T1000 (cell line): ENCODE results near the gene PTCHD4.

Experiments used
- DNase-seq: peaks from one replicate; lab custom pipeline; 2025; ENCODE audit warnings: mixed read lengths; lab: John Stamatoyannopoulos, UW

PTCHD4 gene

DNA sequence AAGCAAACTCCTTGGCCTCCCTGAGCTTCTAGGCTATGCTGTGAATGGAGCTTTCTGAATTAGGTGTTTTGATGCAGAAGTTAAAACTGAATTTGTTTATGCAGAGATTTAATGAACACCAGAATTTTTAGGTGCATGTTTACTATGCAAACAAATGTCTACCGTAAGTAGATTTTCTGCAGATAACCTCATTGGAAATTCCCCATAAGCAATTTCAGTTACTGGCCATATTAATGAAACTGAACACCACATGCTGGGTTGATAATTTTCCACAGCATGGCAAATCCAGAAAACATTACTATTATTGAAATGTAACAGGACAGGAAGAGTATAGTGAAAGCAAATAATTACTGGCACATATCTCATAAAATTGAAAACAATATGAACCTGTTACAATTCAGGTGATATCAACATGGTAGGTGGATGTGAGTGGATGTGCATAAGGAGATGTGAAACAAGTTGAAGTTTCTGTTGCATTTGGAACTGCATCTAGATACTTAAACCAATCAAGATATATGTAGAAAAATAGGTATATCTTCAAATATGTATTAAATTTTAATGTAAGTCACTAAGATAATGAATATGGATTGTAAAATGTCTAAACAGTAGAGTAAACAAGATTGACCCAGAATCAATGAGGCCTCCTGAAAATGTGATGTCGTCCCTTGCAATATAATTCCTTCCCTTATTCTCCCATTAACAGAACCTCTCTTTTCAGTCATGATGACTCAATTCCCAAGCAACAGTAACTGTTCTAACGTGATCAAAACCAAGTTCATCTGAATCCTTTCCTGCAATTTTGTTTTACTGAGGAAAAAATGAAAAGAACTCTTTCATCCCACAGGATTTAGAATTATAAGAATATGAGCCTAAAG lies 11.0 kb downstream of the PTCHD4 start:
- DNase-seq = no peak

- DNase-seq = no peak
These were observed 12.1 kb downstream of the PTCHD4 start for GRCh38 chr6:48098923-48099322.

GRCh38 chr6:48092550-48093217 lies 18.3 kb downstream of the PTCHD4 start:
- DNase-seq = no peak

GRCh38 chr6:48090546-48090945 lies 20.5 kb downstream of the PTCHD4 start:
- DNase-seq = no peak

DNA sequence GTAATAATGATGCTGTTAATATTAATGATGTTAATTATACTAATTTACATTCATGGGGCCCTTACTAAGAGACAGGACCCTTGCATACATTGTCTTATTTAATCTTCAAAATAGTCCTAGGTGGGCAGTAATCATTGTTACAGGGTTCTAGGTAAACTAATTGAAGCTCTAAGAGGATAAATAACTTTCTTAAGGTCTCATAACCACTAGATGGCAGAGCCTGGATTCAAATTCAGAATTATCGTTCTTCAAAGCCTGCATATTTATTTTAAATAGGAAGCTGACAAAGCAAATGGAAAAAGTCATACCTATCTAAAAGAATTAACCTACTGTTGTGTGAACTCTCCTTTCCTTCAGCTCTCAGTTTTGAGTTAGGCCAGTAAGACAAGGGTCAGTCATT lies 23.5 kb downstream of the PTCHD4 start:
- no peak for DNase-seq

DNA sequence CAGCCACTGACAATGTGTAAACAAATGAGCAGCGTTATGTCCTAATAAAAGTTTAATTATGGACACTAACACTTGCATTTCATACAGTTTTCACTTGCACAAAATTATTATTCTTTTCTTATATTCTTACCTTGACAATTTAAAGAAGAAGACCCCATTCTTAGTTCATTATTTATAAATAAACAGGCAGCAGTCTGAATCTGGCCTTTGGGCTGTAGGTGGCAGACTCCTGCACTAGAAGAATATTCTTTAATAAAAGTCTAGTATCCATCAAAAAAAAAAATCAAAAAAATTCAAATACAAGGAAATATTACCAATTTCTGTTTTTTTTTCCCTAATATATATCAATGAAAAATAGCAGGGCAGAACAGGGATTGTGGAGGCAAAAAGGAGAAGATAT lies 24.8 kb downstream of the PTCHD4 start:
- no peak for DNase-seq

DNA sequence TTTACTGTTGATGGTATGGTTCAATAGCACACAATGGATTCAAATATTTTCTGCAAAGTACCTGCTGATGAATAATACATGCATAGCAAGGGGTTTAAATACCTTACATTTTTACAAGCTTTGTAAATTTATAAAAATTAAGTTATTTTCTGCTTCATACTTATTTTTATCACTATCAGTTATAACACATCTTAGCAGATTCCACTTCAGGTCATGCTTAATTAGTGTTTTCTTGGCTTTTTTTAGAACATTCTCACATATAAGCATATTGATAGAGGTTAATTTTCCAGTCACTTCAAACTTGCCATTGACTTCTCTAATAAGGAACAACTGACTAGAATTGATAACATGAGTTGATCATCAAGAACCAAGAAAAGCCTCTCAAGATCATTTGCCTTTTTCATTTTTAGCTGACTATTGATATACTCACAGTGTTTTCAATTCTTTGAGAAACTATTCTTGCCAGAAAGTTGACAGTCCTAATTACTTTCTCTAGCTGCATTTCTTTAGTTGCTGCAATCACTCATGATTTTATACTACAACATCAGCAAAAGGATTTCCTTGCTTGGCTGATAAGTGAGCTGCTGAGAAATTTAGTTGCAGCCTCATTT lies 25.8 kb downstream of the PTCHD4 start:
- DNase-seq = no peak

DNA sequence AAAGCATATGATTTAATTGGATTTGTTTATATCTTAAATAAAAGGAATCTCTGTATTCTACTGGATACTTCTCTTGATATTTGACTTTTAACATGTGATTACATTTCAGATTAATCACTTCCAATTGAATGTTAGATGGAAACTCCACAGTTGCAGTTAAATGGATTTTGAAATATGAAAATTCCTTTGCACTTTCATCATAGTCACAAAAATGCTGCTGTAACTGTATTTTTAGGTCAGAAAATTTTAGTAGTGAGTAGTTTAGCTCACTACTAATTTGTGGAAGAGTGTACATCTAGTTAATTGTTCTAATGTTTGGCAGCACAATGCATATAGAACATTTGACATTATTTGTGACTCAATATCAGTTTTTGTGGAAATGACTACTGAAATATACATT lies 26.8 kb downstream of the PTCHD4 start:
- DNase-seq = no peak

GRCh38 chr6:48080227-48081009 lies 30.6 kb downstream of the PTCHD4 start:
- DNase-seq = no peak

DNA sequence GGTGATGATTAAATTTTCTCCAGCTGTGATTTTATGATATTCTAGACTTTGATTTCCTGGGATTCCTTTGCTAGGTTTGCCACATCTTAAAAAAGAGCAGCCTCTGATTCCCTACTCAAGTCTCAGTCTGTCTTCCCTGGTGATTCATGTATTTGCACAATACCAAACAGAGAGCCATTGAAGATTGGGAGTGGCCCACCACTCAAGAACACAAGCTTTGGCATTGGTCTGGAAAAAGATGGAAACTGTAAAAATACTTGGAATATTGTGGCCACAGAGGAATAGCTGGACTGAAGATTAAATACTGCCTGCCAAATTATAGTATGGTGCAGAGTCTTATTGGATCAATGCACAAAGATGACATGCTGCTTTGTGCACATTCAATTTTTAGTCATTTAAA lies 32.9 kb downstream of the PTCHD4 start:
- no peak for DNase-seq

DNA sequence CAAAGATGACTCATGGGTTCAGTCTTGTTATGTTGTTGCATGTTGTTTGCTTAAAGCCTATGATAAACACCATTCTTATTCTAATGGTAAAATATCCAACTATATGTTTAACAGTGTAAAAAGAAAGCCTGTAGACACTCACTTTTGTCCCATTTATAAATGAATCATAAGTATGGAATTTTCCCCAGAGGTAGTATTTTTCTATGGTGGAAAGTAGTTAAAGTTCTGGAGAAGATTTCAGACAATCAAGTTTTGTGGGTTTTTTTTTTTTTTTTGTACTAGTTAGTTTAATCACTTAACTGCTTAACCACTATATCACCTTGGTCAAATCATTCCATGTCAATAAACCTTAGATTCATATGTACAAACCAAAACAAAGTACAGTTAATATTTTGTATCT lies 35.8 kb downstream of the PTCHD4 start:
- no peak for DNase-seq

DNA sequence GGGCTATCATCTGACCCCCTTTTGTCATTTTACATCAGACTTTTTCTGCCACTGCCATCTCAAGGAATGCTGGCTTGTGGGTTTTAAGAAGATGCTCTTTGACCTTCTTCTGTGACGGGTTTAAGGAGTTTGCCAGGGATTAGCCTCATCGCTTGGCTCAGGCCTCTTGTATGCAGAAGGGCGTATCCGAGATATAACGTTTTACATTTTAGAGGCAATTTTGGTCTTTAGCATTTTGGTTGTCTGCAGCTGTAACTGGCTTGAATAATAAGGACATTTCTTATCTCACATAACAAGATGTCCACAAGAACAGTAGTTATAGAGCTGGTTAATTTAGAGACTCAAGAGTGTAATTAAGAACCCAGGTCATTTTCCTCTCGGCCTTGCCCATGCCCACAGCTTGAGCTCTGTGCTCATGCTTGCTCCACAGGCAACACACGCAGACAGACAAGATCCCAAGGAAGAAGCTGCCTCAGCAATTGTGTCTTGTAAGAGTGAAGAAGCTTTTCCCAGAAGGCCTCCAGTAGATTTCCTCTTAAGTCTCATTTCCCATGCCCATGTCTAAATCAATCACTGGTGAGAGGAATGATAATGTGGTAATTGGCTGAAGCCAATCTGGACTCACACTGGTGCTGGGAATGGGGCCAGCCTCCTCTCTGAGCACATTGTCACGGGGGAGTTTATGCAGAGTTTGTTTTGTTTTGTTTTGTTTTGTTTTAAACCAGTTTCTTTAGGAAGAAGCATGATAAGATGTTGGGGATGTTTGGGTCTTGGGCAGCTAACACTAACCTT lies 36.8 kb downstream of the PTCHD4 start:
- DNase-seq = no peak

DNA sequence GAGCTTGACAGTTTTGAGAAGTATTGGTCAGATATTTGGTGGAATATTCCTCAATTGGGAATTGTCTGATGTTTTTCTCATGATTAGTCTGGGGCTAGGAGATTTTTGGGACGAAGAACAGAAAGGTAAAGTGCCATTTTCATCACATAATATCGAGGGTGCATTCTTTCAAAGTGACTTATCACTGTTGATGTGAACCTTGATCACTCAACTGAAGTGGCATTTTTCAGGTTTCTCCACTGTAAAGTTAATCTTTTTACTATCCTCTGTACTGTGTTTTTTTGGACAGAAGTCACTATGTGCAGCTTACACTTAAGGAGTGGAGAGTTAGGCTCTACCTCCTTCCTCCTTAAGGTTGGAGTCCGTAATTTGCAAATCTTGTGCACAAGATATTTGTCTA lies 39.2 kb downstream of the PTCHD4 start:
- DNase-seq = no peak

DNA sequence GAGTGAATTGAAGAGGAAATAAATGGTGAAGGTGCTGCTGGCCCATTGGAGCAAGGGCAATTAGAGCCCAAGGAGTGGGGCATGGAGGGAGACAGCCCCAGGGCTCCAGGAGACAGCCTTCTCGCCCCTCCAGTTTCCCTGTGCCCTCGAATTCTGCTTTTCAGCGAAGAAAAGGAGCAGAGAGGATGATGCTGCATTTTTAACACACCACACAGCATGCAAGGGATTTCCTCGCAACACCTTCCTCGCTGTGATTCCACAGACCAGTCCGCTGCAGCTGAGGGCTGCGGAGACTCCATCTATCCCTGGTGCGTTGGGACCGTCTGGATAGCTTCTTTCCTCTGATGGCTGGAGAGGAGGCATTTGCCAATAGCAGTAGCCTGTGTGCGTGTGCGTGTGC lies 41.7 kb downstream of the PTCHD4 start:
- DNase-seq = no peak

- no peak for DNase-seq
These were observed 42.4 kb downstream of the PTCHD4 start for GRCh38 chr6:48068278-48069251.

- no peak for DNase-seq
These were observed 43.1 kb downstream of the PTCHD4 start for GRCh38 chr6:48067886-48068277.

DNA sequence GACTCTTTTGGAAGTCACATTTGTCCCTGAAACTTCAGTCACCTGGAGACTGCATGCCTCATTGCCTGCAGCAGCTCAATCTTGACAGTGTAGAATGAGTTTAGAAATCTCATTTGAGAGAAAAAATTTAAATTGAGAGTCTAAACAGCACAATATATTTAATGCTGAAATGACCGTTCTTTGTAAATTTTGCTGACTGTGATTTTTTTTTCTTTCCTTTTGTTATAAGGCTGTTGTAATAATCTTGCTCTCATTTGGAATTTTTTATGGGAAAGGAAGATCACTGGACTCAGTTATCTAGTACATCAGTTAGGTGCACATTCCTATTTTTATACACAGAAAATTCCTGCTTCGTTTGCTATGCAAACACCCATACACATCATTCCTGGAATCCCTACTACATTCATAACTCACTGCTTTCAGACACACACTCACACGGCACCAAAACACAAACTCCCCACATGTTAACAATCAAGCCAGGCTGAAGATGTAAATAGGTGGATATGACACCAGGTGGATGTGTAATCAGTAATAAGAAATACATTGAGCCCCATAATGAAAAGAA lies 43.8 kb downstream of the PTCHD4 start:
- no peak for DNase-seq

DNA sequence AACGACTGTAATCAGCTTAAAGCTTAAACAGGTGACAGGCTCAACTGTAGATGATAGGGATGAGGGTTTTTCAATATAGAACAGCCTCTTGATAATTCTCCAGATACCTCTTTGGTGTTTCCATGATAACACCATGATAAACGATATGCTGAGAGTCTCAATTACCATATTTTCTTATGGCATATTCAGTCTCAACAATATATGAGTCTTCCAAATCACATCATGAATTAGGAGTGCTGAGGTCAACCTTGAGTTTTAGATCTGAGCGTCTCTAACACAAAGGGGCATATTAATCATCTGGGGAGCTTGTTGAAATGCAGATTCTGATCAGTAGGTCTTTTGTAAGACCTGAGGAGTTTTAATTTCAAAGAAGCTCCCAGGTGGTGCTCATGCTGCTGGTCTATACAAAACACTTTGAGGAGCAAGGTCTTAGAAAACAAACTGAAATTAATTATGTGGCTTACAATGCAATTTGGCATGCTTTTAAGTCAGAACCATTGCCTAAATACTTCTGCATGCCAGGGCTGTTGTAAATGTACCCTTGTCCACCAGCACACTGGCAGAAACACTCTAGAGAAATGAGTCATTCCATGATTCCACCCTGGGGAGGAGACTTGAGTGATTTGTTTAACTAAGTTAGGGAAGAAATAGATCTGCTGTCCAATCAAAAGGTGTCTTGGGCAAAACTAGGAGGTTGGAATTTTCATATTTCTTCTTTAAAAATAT lies 49.6 kb downstream of the PTCHD4 start:
- no peak for DNase-seq
